Globus pallidus (tissue), 1 donor: Measurements from ENCODE around the gene PITX1.
A peak's percentile ranks its signal among the peaks of the same experiment; 100 is the strongest.

Experiments
- DNase-seq: peaks from one replicate; pipeline ENCODE4 v3.0.0-alpha.2; 2015; ENCODE audit warnings: low spot score

Gene PITX1

DNA sequence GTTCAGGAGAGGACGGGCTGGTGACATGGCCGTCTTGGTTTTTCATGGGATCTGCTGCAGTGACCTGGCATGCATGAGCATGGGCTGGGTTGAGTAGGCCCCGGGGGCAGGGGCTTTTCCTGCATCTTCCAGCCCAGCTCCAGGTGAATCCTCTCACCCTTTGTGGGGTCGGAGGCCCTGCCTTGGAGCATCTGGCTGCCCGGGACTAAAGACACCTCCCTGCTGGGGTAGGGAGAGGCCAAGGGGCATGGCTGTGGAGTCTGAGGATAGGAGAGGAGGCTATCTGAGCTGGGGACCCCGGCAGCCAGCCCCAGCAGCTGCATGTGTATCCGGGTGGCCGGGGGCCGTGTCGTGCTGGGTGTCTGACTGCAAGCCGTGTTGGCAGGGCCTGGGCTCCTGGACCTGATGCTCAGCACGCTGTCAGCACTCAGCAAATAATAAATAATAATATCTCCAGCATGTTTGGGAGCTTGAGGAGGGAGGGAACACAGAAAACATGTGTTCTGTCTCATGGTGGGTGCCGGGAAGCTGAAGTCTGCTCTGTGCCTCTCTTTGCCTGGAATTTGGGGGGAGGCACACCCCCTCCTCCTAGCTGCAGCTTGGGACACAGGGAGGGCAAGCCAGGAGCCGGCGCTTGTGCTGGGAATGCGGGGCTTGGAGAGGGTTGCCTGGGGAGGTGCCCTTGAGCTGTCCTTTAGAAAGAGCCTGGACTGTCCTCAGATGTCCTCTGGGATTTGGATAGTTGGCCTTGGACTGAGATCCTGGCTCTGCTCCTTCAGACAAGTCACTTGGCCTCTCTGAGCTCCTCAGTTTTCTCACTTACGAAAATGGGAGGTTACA, 28.4 kb upstream of the PITX1 start:
- DNase-seq = no peak

DNA sequence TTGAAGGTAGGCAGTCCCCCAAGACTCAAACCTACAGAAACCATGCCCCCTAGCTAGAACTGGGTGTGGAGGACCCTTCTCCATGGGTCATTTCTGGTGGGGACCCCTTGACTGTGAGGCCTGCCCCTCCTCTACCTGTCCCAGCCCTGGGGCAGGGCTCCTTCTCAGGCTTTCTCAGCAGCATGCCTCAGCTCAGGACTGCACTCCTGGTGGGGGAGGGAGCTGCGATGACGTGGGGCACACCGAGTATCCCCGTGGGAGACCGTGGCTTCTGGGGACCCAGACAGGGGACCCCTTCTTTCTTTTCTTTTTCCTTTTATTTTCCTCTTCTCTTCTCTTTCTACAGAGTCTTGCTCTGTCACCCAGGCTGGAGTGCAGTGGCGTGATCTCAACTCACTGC, 27.0 kb upstream of the PITX1 start:
- no peak for DNase-seq

DNA sequence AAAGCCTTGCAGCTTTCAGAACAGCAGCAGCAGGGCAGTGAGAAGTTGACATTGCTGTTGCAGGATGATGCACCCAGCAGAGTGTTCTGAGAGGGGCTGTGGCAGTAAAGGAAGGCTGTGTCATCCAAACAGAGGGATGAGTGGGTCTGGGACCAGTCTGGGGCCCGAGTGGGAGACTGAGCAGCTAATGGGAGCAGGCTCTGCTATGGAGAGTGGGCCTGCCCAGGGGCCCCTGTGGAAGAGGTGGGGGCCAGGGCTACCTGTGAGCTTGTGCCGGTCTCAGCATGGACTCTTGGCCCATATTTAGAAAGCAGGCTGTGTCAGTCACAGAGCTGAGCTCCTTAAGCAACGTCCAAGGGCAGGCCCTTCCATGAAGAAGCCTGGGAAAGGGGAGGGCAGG, 26.0 kb upstream of the PITX1 start:
- DNase-seq = no peak

DNA sequence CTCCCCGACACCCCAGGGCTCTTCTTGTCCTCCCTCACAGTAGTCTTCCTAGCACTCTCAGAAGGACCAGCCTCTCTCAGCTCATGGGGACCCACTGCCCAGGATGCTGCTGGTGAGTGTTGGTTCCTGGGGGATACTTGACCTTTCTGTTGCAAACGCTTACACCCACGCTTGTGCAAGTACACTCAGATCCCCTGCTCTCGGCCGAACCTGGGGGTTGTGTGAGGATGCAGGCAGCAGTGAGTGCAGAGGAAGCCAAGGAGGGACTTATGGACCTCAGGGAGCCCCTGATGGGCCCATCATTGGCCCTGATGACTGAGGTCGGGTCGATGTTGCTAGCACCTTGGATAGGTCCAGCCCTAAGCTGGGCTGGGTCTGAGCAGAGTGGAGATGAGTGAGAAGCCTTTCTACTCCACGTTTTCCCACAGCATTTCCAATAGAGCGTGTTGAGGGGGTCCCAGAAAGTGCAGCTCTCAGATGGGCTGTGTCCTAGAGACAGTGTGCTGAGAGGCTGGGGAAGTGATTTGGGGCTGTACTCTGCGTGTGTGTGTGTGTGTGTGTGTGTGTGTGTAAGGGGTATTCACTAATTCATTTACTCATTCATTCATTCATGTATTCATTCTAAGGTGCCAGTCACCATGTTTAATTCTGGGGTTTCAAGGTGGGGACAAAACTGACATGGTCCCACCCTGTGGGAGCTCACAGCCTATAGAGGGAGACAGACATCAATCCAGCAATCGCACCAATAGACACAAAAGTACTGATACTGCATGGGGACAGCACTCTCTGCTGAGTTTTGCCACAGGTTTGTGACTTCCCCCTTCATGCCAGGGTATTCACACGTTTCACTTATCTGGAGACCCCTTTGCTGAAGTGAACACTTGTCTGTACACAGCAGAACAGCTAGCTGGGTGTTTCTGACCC, 25.2 kb upstream of the PITX1 start:
- no peak for DNase-seq

DNA sequence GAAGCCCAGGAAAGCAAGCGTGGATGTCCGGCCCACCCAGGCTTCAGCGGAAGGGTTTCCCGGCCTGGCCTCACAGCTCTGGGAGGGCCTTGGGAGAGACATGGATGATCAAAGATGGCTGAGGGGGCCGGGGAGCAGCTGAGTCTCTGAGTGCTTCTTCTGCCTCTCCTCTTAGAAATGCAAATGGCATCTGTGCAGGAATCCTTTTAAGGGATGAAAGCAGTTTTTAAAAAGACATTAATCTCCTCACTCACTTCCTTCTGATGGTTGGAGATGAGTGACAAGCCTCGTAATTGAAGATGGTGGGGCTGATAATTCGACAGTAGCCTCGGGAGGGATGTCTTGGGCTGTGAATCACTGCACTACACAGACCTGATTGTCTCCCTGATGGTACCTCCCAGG, 24.3 kb upstream of the PITX1 start:
- DNase-seq = no peak

DNA sequence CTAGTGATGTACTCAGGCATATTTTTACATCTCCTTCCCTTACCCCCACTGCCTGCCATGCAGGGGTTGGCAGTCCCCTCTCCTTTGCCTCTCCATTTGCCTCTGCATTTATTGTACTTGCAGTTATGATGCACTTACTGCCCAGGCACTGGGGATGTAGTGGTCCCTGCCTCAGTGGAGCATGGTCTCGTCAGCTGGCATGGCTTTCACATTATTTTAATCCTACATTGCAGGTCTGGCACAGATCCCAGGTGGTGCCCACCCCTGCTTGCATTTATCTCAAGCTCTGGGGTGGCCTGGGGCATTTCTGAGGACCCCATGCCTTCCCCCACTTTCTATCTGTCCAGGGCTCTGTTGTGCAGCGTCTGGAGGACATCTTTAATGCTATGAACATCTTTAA, 23.2 kb upstream of the PITX1 start:
- DNase-seq = no peak

DNA sequence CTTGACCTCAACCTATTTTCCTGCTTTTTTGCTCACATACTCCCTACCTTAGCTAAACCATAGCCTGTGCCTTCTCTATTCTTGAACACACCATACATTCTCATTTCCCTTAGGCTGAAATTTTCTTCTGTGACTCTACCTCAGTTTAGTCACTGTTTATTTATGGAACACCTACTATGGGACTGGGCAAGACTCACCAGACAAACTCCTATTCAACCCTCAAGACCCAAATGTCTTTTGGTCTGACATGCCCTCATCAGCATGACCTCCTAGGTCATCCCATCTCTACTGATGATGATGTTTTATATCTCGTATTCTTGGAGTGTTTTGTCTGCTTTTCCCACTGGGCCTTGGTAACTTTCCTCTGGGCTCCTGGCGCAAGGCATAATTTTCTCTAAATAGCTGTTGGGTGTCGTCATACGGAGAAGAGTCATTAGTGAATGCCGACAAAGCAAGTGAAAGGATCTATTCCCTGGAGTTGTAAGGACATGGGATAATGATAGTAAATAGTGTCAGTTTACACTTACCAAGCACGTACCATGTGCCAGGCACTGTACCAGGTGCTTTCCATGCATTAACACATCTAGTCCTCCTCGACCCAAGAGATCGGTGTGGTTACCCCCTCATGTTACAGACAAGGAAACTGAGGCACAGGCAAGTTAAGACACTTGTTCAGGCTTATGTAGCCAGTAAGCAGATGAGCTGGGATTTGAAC, 22.4 kb upstream of the PITX1 start:
- DNase-seq = no peak

DNA sequence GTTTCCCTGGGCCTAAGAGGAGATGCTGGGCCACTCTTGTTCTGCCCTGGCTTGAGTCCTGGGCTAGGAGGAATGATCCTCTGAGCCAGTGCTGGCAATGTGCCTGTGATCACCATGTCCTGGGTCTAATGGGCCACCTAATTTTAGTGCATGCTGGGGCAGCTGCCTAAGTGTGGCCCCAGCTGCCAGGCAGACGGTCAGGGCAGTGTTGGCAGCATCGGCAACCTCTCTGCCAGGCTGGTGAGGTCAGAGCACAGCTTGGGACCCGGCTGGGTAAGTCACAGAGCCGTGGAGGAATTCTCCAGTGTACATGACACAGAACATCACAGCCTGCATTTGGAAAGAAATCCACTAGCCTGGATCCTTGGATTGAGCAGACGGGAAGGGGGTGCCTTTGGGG, 21.4 kb upstream of the PITX1 start:
- peak; percentile 5 for DNase-seq

DNA sequence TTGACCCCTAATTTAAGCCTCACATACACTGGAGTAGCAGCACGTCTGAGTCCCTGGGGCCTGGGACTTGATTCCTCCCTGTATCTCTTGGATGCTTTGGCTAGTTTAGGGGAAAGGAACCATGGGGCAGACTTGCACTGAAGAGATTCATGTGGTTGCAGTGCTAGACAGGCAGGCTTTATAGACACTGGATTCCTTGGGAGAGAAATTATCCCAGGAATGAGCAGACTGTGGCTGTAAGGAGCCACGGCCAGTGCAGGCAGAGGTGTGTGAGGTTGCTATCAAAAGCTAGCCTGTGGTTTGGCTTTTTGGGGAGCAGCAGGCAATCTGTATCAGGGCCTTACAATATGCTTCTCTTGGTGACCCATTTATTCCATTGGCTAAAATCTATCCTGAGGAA, 20.5 kb upstream of the PITX1 start:
- no peak for DNase-seq

DNA sequence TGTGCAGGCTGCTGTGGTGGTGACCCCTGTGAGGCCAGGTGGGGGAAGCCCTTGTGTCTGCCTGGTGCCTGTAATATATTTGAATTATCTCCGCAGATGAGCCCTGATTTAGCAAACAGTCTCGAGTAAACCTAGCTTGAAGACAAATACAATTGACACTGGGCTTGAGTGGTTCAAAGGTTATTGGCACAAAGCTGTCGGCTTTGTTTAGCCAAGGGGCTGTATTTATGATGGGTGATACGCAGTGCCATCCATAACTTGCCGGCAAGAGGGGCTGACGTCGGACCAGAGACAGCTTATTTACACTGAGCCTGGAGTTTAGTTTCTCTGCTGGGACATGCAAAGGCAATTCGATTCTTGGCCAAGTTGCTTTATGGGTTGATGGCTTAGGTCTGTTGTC, 20.0 kb upstream of the PITX1 start:
- DNase-seq = no peak

DNA sequence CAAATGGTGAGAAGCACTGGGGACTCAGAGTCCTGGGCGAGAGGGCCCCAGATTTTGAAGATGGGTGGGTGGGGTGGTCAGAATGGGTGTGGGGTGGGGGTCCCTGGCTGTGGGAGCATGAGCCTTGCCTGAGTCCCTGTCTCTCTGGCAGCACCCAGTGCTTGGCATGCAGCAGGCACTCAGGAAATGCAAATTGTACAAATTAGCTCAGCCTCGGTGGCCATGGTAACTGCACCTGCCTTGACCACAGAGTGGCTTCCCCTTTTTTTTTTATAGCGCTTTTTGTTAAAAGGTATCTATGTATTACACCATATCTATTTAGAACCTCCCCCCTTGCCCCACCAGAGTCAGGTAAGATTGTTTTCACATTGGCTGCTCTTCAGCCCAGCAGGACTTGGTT, 19.2 kb upstream of the PITX1 start:
- DNase-seq = no peak

DNA sequence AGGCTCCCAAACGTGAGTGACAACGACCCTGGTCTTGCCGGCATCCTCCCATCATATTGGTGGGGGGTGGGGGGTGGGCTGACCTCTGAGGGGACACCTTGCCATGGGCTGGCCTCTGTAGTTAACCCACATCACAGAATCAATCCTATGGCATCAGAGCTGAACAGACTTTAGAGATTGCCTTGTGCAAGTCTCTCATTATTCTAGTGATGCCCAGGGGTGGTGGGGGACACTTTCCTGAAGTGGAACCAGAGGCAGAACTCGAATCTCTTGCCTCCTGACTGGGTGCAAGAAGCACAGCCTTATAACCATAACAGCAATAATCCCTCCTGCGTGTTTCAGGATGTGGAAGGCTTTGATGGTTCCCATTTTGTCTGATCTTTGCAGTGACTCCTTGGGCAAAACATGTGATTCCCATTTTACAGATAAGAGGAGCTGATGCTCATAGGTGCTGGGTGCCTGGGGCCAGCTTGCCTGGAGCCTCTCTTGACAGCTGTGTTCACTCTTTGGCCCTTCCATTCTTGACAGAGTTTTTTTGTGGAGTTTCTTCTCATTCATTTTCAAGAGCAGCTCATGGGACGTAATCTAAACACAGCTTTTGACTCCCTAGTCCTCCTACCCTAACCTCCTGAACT, 18.6 kb upstream of the PITX1 start:
- no peak for DNase-seq

DNA sequence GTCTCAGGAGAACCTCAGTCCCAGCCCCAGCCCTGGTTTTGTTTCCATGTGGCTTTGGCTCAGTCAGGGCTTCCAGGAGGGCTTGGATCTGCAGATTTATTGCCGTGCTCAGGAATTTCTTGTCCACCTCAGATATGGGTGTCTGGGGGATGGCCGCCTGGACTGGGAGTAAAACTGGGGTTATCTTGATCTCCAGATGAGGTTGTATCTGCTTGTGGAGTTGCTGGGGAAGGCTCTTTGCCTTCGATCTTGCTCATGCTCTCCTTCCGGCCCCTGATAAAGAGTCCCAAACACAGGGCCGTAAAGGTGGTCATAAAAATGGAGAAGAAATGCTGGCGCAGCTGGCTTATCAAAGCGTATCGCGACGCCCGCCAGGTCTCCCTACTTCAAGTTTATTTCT, 17.8 kb upstream of the PITX1 start:
- no peak for DNase-seq

DNA sequence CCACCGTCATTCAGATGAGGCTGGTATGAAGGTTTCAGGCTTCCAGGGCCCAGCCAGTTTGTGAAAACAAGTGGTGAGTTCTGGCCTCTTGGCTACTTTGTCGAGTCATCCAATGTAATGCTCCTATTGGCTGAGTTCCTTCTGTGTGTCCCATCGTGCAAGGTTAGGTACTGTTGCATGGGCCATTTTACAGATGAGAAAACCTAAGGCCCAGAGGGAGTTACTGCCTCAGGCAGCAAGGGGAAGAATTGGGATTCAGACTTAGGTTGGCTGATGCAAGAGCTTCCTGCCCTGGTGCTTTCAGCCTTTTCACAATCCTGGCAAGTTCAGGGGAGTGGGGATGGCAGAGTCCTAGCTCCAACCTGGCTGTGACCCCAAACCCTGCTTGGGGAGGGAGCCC, 17.4 kb upstream of the PITX1 start:
- no peak for DNase-seq

DNA sequence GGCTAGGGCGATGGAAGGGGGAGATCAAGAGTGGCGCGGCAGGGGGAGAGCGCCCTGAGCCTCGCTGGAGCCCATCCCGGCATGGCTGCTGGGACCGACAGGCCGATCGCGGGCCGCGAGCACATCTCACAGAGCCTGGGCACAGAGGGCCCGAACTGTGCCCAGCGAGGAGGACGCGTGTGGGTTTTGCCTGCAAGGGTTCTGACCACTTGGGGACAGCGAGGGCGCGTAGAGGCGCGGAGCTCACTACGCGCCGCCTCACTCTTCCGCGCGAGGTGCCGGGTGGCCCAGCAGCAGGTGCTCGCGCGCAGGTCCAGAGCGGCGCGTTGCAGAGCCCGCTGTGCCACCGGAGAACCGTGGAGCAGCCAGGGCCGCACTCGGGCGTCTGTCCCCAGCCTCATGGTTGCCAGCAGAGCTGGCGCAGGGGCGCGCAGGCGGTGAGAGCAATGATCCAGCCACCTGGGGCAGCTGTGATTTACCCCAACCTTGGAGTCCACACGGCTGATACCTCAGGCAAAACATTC, 16.3 kb upstream of the PITX1 start:
- DNase-seq = no peak

DNA sequence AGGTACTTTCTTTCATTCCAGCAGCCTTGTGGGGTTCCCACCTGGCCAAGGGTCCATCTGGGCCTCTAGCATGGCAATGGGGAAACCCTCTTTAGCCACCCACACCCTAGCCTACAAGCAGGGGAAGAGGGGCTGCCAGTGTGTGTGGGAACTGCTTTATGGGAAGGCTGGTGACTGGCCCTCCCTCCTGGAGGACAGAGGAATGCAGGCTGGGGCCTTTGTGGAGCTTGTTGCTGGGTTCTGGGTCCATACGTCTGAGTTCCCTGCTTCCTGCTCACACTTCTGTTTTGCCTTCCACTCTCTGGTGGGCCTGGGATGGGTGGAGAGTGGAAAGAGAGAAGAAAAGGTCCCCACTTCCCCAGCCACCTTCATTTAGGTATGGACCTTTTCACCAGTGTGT, 14.9 kb upstream of the PITX1 start:
- DNase-seq = no peak

DNA sequence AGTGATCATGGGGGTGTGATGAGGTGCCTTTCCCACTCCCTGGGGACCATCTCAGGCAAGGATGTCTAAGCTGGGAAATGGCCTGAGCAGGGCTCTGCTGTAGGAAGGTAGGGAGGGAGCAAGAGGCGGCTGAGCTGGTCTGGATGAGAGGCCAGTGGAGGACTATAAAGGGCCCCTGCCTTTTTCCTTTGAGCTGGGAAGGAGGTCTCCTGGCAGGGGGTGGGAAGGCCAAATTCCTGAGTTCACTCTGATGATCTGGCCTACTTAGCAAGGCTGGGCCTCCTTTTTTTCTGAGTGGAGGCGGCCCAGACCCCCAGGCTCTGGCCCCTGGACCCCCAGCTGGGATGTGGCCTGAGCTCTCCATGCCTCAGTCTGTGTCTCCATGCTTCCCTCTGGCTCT, 14.3 kb upstream of the PITX1 start:
- DNase-seq = no peak

DNA sequence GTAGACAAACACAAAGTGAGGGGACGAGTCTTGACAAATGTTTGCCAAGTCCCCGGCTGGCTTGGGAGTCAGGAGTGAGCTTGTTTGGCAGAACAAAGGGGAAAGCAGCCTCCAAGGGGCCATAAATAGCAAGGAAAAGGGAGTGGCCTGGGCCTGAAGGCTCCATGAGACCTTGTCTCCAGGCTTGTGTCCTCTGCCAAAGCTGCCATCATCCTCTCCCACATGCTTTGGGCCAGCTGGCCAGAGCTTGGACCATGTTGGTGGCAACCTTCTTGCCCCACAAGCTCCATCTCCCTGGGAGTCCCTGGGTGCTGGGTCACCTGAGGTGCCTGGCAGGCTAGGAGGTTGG, 13.3 kb upstream of the PITX1 start:
- no peak for DNase-seq

DNA sequence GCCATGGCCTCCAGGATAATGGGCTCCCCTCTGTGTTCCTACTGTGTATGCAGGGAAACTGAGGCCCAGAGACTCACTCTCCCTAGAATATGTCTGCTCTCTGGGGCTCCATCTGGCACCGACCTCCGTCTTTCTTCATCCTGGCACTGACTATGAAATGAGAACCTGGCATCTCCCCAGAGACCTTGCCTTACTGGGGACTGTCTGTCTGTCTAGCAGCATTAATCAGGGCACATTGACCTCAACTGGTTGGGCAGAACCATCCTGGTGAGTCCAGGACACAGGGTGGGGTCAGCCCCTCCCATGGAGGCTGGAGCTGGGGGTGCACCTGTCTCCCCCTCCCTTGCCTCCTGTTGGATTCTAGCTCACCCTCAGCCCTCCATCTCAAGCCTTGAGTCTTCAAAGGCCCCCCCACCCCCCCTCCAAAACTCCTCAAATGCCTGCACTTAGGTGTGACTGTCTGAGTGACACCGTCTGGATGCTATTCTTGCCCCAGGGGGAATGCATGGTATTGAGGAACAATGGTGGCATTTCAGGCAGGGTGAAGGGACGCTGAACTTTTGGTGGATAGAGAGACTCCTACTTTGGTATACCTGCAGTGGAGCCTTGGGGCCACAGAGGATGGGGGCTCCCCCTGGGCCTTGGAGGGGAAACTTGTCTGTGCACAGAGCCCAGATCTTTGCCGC, 12.8 kb upstream of the PITX1 start:
- no peak for DNase-seq

DNA sequence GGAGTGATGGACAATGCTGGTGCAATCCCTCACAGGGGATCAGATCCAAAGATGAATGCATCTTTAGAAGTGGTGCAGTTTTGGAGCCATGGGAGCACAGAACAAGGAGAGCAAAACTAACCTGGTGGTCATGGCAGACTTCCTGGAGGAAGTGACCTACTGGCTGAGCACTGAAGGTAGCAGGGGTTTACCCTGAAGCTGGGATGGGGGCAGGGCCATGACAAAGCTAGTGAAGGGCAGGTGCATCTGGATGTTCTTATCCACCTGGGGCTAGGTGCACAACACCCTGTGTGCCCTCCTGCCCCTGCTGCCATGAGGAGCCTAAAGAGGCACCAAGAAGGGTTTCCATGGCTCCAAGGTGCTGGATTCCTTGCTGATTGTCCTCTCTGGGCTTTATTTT, 11.5 kb upstream of the PITX1 start:
- DNase-seq = no peak

DNA sequence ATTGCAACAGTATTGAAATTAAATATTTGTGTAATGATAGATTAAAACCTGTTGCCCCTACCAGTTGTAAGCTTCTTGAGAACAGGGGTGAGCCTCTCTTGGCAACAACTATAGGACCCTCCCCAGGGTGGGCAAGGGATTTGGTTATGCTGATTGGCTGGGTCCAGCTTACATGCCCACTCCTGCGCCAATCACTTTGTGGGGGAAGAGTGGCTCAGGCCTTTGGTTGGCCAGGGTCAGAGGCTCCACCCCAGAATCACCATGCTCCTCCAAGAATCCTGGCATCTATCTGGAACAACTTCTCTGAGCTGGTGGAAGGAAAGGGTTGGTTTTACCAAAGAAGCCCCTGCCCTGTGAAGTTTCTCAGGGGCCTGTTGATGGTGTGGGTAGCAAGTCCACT, 8.6 kb upstream of the PITX1 start:
- DNase-seq = no peak

DNA sequence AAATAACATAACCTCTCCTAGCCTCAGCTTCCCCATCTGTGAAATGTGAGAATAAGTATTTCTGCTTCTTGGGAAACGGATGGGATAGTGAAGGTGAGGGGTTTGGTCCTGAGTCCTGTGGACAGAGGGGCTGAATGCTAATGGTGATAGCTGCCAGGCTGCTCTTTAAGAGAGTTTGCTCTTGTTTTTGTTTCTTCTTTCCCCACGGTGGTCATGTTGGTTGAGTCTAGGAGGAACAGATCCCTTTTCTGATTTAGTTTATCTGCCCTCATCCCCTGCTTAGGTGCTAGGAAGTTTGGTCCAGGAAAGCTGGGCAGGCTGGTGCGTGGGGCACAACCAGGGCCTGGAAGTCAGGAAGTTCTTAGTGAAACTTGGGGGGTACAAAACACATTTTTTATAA, 7.7 kb upstream of the PITX1 start:
- DNase-seq = no peak
